HG03135 (cell line): ENCODE measurements around the gene PPT2.
A peak's percentile ranks its signal among the peaks of the same experiment; 100 is the strongest.
"Not testable (repeated sequence)": the region's sequence is repeated elsewhere in the genome, so short reads cannot be mapped to it uniquely, and the experiment has no call there.

Experiments used
- ATAC-seq: cut with Tn5 transposase; IDR thresholded peaks from one replicate; pipeline ENCODE4 v1.9.1; 2021; ENCODE audit warnings: mild to moderate bottlenecking, moderate library complexity; ENCODE audit not compliant: unreplicated experiment

PPT2 gene

DNA sequence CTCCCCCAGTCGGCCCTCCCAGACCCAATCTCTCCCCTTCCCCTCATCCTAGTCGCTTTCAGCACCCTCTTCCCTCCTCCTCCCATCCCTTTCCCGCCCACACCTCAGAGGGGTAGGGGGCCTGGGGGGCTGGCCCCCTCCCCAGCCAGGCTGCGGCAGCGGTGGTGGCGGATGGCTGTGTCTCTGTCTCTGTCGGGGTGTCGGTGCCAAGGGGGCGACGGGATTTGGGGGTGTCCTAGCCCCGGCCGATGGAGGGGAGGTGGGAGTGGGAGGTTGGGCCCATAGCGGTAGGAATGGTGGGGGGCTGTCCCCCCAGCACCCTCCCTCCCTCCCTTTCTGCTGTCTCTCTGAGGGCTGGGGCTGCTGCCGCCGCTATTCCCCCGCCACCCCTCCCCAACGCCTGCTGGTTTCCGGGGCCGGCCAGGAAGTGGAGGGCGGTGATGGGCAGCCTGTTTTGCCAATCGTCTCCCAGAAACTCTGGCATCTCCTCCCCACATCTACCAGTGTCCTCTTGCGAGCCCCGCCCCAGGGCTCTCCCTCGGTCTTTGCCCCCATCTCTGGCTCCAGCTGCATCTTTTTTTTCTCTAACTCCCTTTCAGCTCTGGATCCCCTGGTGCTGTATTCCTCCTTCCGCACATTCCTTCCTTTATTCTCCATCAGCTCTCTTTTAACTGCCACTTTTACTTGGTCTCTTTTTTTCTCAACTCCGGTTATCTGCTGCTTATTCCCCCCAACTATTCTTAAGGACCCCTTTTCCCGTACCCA is 22.0 kb downstream of the PPT2 start, which contains the start of gene AGPAT1:
TSS of gene AGPAT1 (minus strand) at position 374 of the 765 bp plus-strand sequence. CDS start 4,588 bp downstream, outside the sequence.
- peak; percentile 39 for ATAC-seq

DNA sequence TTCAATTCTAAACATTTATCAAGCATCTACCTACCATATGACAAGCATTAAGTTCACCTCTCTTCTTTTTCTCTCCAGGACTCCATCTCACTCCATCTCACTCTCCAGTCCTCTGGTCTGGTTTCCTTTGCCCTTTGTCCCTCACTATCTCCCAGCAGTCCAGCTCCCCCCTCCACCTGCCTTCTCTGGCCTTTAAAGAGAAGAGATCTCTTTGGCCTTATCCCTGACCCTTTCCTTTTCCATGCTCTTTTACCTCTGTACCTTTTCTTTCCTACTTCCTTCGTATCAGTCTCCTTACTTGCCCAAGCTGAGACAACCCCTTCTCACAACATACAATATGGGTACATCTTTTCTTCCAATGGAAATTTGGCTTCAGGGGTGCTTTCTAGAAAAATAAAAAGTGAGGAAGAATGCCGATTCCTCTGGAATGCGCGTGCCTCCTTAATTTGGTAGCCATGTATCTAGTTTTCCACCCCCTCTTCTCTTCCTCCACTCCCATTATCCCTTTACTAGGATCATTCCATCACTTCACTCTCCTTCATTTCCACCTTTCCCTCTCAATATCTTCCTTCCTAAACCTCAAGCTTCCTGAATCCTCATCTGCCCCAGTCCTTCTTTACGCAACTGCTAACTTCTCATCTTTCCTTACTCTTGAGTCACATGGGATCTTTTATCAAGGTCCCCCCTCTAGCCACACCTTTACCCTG is 22.7 kb downstream of the PPT2 start:
- ATAC-seq, result no peak

- no peak for ATAC-seq
These were observed 23.3 kb downstream of the PPT2 start for GRCh38 chr6:32177183-32177787.

DNA sequence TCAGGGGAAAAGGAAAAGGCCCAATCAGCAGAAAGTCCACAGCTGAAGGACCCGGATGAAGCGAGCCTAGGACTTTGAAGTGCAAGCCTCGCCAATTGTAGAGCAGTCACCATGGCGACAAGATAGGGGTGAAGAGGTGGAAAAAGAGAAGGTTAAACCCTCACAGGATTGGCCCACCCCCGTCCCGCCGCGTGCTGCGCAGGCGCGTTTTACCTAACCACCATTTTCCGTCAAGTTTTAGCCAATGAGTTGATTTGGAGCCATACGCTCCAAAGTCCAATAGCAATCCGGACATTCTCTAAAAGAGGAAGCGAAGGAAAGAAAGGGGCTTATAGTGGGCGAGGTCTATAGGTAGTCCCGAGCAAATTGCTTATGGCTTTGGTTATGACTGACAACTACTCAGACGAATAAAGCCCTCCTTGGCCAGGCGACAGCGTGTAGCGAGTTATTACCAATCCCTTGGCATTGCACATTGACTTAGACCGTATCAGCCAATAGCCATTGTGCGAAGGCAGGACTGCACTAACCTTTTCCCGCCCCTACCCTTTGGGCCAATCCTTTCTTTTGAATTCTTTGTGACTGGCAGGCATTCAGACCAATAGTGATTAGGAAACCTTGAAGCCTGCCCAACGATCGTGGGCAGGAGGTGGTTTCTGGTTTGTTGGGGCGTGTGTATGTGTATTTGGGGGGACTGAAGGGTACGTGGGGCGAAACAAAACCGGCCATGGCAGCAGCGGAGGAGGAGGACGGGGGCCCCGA is 24.0 kb downstream of the PPT2 start, which contains the start of gene RNF5:
TSS of gene RNF5 (plus strand) at position 618 of the 759 bp plus-strand sequence. CDS start at position 725, 107 bp downstream.
- ATAC-seq, result peak; percentile 76

GRCh38 chr6:32178547-32179440 is 24.9 kb downstream of the PPT2 start:
- ATAC-seq, result no peak

DNA sequence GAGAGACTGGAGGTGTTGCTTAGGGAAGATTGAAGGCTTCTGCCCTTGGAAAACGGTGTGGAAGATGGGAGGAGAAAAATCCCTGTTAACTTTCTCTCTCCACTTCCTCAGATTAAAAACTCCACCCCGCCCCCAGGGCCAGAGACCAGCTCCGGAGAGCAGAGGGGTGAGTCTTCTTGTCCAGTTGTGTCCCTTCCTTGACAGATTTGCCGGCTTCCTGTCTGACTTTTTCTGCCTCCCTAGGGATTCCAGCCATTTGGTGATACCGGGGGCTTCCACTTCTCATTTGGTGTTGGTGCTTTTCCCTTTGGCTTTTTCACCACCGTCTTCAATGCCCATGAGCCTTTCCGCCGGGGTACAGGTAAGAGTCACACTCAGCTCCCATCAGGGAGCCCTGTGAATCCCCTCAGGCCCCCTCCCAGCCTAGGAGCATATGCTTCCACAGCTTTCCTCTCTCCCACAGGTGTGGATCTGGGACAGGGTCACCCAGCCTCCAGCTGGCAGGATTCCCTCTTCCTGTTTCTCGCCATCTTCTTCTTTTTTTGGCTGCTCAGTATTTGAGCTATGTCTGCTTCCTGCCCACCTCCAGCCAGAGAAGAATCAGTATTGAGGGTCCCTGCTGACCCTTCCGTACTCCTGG is 25.9 kb downstream of the PPT2 start:
- ATAC-seq, result no peak

DNA sequence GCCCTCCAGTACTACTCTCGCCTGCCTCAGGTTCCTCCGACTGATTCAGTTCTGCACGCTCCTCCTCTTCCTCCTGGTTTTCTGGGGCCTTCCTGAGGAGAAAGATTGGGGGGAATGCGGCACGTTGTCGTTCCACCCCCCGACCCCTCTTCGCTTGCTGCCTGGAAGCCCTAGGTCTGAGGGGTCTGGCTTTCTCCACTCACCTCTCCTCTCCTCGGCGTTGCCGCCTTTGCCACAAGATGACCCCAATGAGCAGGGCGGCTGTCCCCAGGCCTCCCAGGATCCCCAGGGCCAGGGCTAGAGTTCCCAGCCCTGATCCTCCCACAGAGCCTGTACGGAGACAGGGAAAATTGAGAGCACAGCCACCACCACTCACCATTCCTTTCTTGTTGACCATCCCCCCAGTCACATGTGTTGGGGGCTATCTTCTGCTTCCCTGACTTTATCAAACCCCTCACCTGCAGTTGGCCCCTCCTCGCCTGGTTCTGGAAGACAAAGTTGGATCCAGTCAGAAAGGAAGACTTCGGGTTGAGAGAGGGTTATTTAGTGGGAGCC is 27.3 kb downstream of the PPT2 start:
- ATAC-seq, result no peak

- ATAC-seq, result no peak
These were observed 28.1 kb downstream of the PPT2 start for GRCh38 chr6:32181915-32182529.

GRCh38 chr6:32182555-32182981 is 28.6 kb downstream of the PPT2 start:
- ATAC-seq, result no peak

GRCh38 chr6:32183030-32183429 is 29.1 kb downstream of the PPT2 start:
- no peak for ATAC-seq

DNA sequence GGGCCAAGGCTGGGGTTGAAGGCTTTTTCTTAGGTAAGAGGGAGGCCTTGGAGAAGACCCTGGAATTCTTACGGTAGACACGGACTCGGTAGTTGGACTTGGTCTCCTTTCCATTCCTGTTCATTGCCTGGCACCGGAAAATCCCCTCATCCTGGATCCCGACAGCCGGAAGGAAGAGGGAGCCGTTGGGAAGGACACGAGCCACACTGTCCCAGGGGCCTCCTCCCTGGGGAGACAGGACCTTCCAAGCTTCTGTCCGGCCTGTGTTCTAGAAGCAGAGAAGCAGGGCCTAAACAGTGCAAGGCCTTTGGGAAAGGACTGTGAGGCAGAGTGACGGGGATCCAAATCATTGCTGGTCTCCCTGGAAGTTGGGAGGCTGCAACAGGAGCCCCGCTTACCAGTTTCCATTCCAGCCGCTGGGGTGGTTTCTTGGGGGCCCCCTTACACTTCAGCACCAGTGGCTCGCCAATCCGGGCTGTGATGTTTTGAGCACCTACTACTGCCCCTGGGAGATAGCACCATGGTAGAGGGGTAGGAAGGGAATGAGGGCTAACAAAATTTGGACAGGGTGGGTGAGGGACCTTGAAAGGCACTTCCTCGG is 29.6 kb downstream of the PPT2 start:
- ATAC-seq, result no peak

- ATAC-seq, result no peak
These were observed 30.2 kb downstream of the PPT2 start, which contains the start of gene AGER for GRCh38 chr6:32184084-32184640. AGER (minus strand) TSS chr6:32184253; CDS start chr6:32184222, 31 bp downstream.

DNA sequence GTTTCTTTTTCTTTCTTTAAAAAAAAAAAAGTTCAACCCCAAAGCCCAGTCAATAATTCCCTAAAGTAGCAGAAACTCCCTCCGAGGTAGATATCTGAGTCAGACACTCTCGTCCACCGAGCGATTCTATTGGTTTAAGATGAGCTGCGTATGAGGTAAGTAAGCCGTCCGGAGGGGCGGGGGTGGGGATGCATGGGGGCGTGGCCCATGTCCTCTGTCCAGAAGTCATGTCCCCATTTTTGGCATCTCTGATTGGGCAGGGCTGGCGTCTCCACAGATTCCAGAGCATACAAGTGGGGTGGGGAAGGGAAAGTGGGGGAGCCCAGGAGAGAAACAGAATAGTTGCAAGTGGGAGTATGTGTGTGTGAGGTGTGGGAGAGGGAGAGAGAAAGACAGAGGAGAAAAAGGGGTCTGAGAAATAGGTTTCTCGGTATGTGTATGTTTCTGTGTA is 31.8 kb downstream of the PPT2 start:
- not testable (repeated sequence) for ATAC-seq

GRCh38 chr6:32186151-32186840 is 32.4 kb downstream of the PPT2 start:
- ATAC-seq, result not testable (repeated sequence)

GRCh38 chr6:32187009-32187709 is 33.2 kb downstream of the PPT2 start:
- ATAC-seq, result no peak

DNA sequence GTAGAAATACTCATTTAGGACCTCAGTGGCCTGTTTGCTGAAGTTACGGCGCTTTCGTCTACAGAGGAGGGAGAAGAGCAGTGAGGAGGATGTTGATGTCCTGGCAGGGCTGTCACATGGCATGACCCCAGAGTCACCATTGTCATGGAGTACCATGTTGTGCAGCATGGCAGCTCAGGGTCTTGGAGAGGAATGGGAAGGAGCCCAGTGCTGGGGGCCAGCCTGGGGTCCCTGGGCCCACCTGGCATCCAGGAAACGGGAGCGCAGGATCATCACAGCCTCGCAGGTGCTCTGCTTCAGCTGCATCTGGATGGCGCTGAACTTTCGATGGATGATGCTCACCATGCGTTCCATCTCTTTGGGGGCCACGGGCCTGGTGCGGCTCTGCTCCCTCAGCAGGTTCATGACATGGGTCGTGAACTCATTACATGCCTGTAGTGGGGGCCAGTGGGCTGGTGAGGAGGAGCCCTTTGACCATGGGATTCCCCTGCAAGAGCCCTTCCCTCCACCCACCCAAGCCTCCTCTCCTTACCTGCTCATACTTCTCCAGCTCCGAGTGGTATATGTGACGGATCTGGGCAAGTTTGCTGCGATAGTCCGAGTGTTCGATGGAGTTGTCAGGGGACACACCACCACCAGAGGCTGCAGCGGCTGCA is 33.9 kb downstream of the PPT2 start:
- not testable (repeated sequence) for ATAC-seq
